ENCODE data around the gene ZNF630. TPM values are rescaled to one million over a fixed set of nuclear protein-coding genes. Genes with fewer than 3 reads are reported as not detected.
A peak's percentile ranks its signal among the peaks of the same experiment; 100 is the strongest.

ZNF630 gene
- total and polyA plus RNA-seq, 2 of the 8 experiments (the other 6 are each of a cell fraction or from before 2014, with no cell fraction given) = 0.67 to 2.2 TPM

DNA sequence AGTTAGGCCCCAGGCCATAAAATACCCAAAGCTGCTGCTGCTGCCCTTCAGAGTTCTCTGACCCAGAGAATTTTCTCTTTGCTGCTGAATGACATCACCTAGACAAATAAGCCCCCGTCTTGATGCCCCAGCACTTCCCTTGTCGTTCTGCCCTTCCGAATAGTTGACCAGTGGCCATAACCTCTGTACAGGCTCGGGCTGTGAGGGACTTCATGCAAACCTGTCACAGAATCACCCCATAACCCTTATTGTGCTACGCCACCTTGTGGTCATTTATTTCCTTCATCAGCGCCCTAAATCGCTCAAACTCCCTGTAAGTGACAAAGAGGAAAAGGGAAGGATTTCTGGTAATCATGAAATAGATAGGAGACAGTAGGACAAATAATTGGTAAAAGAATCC is 45.9 kb downstream of the ZNF630 start (continued):
- TF ChIP-seq CTCF (IDR thresholded peaks at IDR 0.05; ENCODE audit: control extremely low read depth in 1 of 3, insufficient read depth in 1 of 3, low read depth in 1 of 3, low read length in 3 of 3) = peak in 2 of 3 experiments; percentile 59 to 63; a peak in 3 of 4 replicates

All from H1 (cell line).